GM20000 (cell line): ENCODE results near the gene CNOT6.
"Not testable (repeated sequence)": the region's sequence is repeated elsewhere in the genome, so short reads cannot be mapped to it uniquely, and the experiment has no call there.

ENCODE experiments used
- DNase-seq: peaks from one replicate; pipeline ENCODE4 v3.0.0; 2012; ENCODE audit warnings: low spot score
- CTCF ChIP-seq: IDR thresholded peaks from 2 replicates; pipeline ENCODE4 v1.5.1; 2012; ENCODE audit warnings: mild to moderate bottlenecking, control low read depth; ENCODE audit errors: extremely low read depth, missing control alignments

CNOT6 gene

GRCh38 chr5:180515294-180515693 is 21.1 kb downstream of the CNOT6 start:
- TF ChIP-seq CTCF, result no peak
- no peak for DNase-seq

DNA sequence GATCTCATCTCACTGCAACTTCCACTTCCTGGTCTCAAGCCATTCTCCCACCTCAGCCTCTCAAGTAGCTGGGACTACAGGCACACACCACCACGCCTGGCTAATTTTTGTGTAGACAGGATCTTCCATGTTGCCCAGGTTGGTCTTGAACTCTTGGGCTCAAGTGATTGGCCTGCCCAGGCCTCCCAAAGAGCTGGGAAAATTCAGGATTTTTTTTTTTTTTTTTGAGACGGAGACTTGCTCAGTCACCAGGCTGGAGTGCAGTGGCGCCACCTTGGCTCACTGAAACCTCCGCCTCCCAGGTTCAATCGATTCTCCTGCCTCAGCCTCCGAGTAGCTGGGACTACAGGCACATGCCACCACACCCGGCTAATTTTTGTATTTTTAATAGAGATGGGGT is 21.8 kb downstream of the CNOT6 start:
- not testable (repeated sequence) for DNase-seq

DNA sequence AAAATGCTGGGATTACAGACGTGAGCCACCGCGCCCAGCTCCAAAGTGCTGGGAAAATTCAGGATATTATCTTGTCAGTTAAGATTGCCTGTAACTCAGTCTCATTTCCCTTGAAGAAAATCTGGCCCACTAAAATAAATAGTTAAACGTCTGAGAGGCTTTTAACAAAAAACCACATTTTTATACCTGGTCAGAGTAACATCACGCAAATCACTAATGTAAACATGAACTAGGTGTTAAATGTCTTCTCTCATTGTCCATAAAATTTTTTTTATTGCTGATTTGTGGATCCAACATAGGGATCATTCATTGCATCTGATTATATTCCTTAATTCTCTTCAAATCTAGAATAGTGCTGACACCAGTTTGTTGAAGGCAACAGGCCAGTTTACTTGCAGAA is 22.3 kb downstream of the CNOT6 start:
- TF ChIP-seq CTCF, result no peak
- no peak for DNase-seq

DNA sequence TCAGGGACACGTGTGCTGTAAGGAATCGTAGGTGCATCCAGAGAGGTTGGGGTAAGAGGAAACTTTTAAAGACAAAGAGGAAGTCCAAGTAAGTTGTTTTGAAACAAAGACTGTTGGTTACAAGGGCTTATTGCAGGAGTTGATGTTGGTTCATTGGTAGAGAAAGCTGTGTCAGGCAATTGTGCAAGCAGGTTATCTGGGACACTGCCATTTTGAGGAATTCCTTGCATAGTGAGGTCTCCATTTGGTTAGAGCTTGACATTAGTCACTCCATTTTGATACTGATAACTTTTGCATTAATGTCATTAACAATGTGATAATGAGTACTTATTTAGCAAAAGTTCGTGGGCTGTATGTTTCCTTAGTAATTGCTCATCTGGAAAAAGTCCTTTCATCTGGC is 24.9 kb downstream of the CNOT6 start:
- DNase-seq, result no peak
- TF ChIP-seq CTCF, result no peak

- DNase-seq, result no peak
- no peak for TF ChIP-seq CTCF
Measured at GRCh38 chr5:180521101-180521500, 26.9 kb downstream of the CNOT6 start.

DNA sequence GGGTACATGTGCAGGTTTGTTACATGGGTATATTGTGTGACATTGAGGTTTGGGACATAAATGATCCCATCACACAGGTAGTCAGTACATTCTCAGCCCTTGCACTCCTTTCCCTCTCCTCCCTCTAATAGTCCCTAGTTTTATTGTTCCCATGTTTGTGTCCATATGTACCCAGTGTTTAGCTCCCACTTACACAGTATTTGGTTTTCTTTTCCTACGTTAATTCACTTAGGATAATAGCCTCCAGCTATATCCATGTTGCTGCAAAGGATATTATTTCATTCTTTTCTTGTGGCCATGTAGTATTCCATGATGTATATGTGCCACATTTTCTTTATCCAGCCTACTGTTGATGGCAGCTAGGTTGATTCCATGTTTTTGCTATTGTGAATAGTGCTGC is 27.4 kb downstream of the CNOT6 start:
- TF ChIP-seq CTCF, result no peak
- DNase-seq, result no peak

GRCh38 chr5:180522330-180522729 is 28.2 kb downstream of the CNOT6 start:
- no peak for TF ChIP-seq CTCF

GRCh38 chr5:180523629-180524466 is 29.7 kb downstream of the CNOT6 start:
- no peak for TF ChIP-seq CTCF
- DNase-seq, result no peak

More at GRCh38 chr5:180522330-180522729, 28.2 kb downstream of the CNOT6 start:
- DNase-seq, result no peak
